ENCODE results near the gene ACTN4. TPM values are rescaled to one million over a fixed set of nuclear protein-coding genes. Genes with fewer than 3 reads are reported as not detected.

ACTN4 gene
- total and polyA plus RNA-seq, 9 donors, result 68.8 to 281 (median 224) TPM

DNA sequence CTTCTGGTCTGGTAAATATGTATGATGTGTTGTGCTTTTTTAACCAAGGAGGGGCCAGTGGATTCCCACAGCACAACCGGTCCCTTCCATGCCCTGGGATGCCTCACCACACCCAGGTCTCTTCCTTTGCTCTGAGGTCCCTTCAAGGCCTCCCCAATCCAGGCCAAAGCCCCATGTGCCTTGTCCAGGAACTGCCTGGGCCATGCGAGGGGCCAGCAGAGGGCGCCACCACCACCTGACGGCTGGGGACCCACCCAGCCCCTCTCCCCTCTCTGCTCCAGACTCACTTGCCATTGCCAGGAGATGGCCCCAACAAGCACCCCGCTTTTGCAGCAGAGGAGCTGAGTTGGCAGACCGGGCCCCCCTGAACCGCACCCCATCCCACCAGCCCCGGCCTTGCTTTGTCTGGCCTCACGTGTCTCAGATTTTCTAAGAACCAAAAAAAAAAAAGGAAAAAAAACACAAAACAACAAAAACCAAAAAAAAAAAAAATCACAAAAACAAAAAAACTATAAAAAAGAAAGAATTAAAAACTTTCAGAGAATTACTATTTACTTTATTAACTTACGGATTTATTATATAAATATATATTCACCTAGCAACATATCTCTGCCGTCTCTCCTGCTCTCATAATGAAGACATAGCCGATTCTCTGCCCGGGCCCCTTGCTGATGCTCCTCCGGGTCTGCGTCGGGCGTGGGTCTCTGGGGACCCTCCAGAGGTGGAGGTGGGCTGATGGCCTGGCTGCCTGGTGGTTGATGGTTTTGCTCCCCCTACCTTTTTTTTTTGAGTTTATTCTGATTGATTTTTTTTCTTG, 82.4 kb downstream of the ACTN4 start:
- Histone ChIP-seq H3K9me3 (replicated peaks; ENCODE audit: control insufficient read depth, low read depth, low read length) (no peaks in the 10 kb centered on the region), H3K27me3 (ENCODE audit: control insufficient read depth, insufficient read depth, low read length) (no peaks in the 10 kb centered on the region), H3K27ac (ENCODE audit: low read length) (no peak overlapping the region), H3K36me3 (ENCODE audit: control insufficient read depth, insufficient read depth, low read length) (peaks cover 68% of the 10 kb centered on the region), H3K4me3 (ENCODE audit: low read length) (no peak overlapping the region), H3K4me1 (ENCODE audit: control insufficient read depth, insufficient read depth, low read length) (peaks cover 27% of the 10 kb centered on the region)
- DNase-seq, result peak; percentile 2
- 14% methylated on average over 5 of the region's 17 CpGs for WGBS (ENCODE audit: insufficient coverage)

DNA sequence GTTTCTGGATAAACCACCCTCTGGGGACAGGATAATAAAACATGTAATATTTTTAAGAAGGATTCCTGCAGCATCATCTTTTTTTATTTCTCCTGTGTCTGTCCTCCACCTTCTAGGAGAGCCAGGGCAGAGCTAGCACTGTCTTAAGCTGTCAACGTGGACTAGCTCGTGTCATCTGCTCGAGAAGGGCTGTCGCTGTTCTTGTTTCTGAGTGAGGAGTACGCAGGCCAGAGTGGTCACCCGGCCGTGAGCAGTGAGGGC, 83.0 kb downstream of the ACTN4 start:
- 93% methylated on average over 7 of the region's 7 CpGs for WGBS (ENCODE audit: insufficient coverage)
- Histone ChIP-seq H3K4me1 (ENCODE audit: control insufficient read depth, insufficient read depth, low read length) (peaks cover 33% of the 10 kb centered on the region), H3K9me3 (replicated peaks; ENCODE audit: control insufficient read depth, low read depth, low read length) (no peaks in the 10 kb centered on the region), H3K27me3 (ENCODE audit: control insufficient read depth, insufficient read depth, low read length) (no peaks in the 10 kb centered on the region), H3K27ac (ENCODE audit: low read length) (no peak overlapping the region), H3K4me3 (ENCODE audit: low read length) (no peak overlapping the region), H3K36me3 (ENCODE audit: control insufficient read depth, insufficient read depth, low read length) (peaks cover 63% of the 10 kb centered on the region)
- DNase-seq, result no peak

DNA sequence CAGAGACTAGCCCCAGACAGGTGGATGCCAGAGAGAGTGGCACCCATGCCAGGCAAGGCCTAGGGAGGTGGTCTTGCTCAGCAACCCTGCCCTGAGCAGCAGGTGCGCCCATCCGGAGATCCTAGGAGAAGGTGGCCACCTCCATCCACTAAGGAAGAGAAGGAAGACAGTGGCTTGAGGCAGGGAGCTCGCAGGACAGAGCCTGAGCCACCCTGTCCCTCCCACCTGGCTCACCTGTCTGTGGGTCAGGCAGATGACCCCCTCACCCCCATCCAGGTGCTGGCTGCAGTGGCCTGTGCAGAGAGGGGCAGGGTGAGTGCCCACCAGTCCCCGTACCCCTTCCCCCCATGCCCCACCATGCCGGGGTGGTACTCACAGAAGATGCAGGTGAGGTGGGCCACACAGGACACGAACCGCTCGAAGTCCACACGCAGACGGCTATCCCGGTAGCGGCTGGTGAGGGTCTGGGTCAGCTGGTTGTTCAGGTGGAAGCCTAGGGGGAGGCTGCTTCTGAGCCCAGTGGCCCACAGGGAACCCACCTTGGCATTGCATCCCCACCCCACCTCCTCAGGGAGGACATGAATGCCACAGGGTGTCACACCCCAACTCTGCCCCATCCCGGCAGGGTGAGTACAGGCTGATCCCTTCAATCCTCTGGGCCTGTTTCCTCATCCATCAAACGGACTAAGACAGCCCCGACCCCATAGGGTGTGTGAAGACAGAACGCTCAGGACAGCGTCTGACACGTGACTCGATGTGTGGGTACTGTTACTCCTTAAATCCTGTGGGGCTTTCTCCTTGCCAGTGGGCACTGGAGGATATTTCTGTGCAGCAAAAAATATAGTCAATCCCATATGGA, 83.5 kb downstream of the ACTN4 start:
- DNase-seq, result peak; percentile 9
- Histone ChIP-seq H3K4me1 (ENCODE audit: control insufficient read depth, insufficient read depth, low read length) (peaks cover 33% of the 10 kb centered on the region), H3K27me3 (ENCODE audit: control insufficient read depth, insufficient read depth, low read length) (no peaks in the 10 kb centered on the region), H3K36me3 (ENCODE audit: control insufficient read depth, insufficient read depth, low read length) (peaks cover 57% of the 10 kb centered on the region), H3K4me3 (ENCODE audit: low read length) (no peak overlapping the region), H3K27ac (ENCODE audit: low read length) (no peak overlapping the region), H3K9me3 (replicated peaks; ENCODE audit: control insufficient read depth, low read depth, low read length) (no peaks in the 10 kb centered on the region)
- no CpG with 5 or more reads among the region's 19 CpGs for WGBS (ENCODE audit: insufficient coverage)

DNA sequence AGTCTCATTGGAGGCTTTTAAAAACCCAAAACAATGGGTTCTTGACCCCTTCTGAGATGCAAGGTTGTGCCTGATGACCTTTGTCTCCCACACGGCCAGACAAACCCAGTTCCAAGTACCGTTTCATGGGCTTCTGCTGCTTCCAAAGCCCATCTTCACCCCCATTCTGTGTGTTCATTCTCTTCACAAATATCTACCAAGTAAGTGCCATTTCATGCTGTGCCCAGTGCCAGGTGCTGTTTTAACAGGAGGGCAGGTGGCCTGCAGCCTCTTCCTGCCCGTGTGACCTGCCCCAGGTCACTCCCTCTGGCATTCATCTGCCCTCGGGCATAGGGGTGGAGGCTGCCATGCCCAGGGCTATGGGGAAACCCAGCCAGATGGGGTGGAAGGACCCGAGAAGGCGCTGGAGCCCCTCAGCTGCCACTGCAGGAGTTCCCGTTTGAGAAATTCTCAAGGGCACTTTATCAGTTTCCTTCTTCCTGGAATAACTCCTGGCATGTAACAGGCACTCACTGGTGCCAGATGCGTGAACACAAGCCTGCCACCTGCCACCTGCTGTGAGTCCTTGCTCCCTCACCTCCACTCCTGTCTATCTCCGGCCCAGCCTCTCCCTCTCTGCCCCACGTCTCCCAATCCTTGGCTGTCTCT, 84.3 kb downstream of the ACTN4 start:
- Histone ChIP-seq H3K9me3 (replicated peaks; ENCODE audit: control insufficient read depth, low read depth, low read length) (no peaks in the 10 kb centered on the region), H3K4me3 (ENCODE audit: low read length) (no peak overlapping the region), H3K27ac (ENCODE audit: low read length) (peak overlapping the region; percentile 42), H3K4me1 (ENCODE audit: control insufficient read depth, insufficient read depth, low read length) (peaks cover 38% of the 10 kb centered on the region), H3K36me3 (ENCODE audit: control insufficient read depth, insufficient read depth, low read length) (peaks cover 49% of the 10 kb centered on the region), H3K27me3 (ENCODE audit: control insufficient read depth, insufficient read depth, low read length) (peaks cover 5% of the 10 kb centered on the region)
- WGBS (ENCODE audit: insufficient coverage), result 76% methylated on average over 10 of the region's 10 CpGs
- DNase-seq, result peak; percentile 11

DNA sequence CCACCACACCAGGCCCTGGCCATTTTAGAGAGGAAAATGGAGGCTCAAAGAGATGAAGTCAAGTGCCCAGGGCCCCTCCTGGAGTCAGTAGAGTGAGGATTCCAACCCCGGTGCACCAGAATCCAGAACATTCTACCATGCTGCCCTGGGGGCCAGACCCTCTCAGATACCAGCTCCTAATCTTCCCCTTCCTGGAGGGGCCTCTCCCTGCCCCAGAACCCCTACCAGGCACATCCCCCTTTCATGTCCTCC, 85.7 kb downstream of the ACTN4 start:
- Histone ChIP-seq H3K9me3 (replicated peaks; ENCODE audit: control insufficient read depth, low read depth, low read length) (no peaks in the 10 kb centered on the region), H3K27me3 (ENCODE audit: control insufficient read depth, insufficient read depth, low read length) (peaks cover 8% of the 10 kb centered on the region), H3K4me1 (ENCODE audit: control insufficient read depth, insufficient read depth, low read length) (peaks cover 33% of the 10 kb centered on the region), H3K4me3 (ENCODE audit: low read length) (no peak overlapping the region), H3K27ac (ENCODE audit: low read length) (peak overlapping the region; percentile 35), H3K36me3 (ENCODE audit: control insufficient read depth, insufficient read depth, low read length) (peaks cover 35% of the 10 kb centered on the region)
- no peak for DNase-seq
- no CpG with 5 or more reads among the region's 1 CpG for WGBS (ENCODE audit: insufficient coverage)

DNA sequence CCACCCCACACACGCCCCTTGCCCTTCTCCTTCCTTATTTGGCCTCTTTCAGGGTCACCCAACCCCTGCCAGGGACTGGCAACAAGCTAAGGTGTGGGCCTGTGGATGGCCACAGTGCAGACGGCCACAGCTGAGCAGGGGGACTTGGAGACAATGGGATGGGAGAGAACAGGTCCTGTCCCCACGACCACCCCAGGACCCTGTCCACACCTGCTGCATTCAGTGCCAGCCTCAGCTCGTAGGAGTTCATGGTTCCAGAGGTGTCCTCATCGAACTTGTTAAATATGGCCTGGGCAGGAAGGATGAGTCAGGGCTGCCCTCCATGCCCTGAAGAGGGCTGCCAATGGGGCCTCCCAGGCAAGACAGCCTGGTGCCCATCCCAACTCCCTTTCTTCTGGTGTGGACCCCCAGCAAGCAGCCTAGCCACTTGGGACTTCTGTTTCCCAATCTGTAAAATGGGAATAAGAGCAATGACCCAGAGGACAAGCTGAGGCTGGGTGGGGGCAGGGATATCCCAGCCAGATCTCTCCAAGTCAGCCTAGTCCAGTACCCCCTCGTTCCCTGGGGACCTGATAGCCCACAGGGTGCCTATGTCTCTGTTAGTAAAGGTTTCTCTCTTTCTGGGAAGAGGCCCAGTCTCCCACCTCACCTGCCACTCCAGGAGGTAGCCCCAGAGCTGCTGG, 86.2 kb downstream of the ACTN4 start:
- H3K27me3 ChIP-seq (ENCODE audit: control insufficient read depth, insufficient read depth, low read length), result peaks cover 8% of the 10 kb centered on the region
- DNase-seq, result peak; percentile 22
- H3K27ac ChIP-seq (ENCODE audit: low read length), result peak overlapping the region; percentile 35
- no peak overlapping the region for H3K4me3 ChIP-seq (ENCODE audit: low read length)
- WGBS (ENCODE audit: insufficient coverage), result 69% methylated on average over 3 of the region's 6 CpGs
- peaks cover 33% of the 10 kb centered on the region for H3K4me1 ChIP-seq (ENCODE audit: control insufficient read depth, insufficient read depth, low read length)
- no peaks in the 10 kb centered on the region for H3K9me3 ChIP-seq (replicated peaks; ENCODE audit: control insufficient read depth, low read depth, low read length)
- H3K36me3 ChIP-seq (ENCODE audit: control insufficient read depth, insufficient read depth, low read length), result peaks cover 32% of the 10 kb centered on the region

DNA sequence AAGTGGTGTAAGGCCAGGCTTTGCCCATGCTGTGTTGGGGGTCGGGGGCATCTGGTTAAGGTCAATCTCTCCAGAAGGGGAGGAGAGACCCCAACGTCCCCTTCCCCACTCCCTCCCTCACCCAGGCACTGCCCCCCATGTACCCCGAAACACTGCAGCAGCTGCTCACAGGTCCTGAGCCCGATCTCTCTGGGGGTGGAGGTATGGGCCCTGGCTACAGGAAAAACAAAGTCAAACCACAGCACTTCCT, 86.7 kb downstream of the ACTN4 start:
- no peaks in the 10 kb centered on the region for H3K9me3 ChIP-seq (replicated peaks; ENCODE audit: control insufficient read depth, low read depth, low read length)
- H3K27me3 ChIP-seq (ENCODE audit: control insufficient read depth, insufficient read depth, low read length), result peaks cover 8% of the 10 kb centered on the region
- DNase-seq, result no peak
- WGBS (ENCODE audit: insufficient coverage), result no CpG with 5 or more reads among the region's 4 CpGs
- H3K4me1 ChIP-seq (ENCODE audit: control insufficient read depth, insufficient read depth, low read length), result peaks cover 33% of the 10 kb centered on the region
- no peak overlapping the region for H3K27ac ChIP-seq (ENCODE audit: low read length)
- H3K36me3 ChIP-seq (ENCODE audit: control insufficient read depth, insufficient read depth, low read length), result peaks cover 27% of the 10 kb centered on the region
- H3K4me3 ChIP-seq (ENCODE audit: low read length), result no peak overlapping the region

DNA sequence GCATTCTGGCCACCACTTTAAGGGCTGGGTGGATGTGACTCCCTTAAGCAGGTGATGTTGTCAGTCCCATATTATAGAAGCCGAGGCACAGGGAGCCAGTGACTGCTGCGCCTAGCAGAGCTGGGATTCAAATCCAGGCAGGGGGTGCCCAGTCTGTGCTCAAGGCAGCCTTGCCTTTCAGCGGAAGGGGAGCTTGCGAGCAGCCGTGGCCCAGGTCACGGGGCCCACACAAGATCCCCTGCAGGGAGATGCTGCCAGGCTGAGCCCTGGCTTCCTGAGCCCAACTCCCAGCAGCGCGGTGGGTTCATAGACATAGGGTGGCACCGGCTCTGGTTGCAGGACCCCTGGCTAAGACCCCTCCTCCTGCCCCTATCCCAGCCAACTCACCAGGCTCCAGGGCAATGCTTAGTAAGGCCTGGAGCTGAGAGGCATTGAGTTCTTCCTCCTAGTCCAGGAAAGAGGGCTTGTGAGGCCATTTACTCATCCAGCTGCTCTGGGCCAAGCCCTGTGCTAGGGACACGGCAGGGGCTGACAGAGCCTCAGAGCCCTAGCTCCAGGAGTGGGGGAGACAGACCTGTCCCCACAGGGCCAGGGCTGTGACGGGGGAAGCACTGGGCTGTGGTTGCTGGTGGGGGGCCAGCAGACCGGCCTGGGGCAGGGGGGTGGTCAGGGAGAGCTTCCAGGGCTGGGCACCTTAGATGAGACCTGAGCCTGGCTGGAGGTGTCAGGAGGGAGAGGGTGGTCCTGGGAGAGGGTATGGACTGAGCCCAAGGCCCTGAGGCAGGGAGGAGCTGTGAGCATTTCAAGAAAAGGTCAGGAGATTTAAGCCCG, 87.2 kb downstream of the ACTN4 start:
- 52% methylated on average over 12 of the region's 13 CpGs for WGBS (ENCODE audit: insufficient coverage)
- H3K27me3 ChIP-seq (ENCODE audit: control insufficient read depth, insufficient read depth, low read length), result peaks cover 8% of the 10 kb centered on the region
- H3K36me3 ChIP-seq (ENCODE audit: control insufficient read depth, insufficient read depth, low read length), result peaks cover 23% of the 10 kb centered on the region
- H3K9me3 ChIP-seq (replicated peaks; ENCODE audit: control insufficient read depth, low read depth, low read length), result no peaks in the 10 kb centered on the region
- DNase-seq, result peak; percentile 23
- H3K4me1 ChIP-seq (ENCODE audit: control insufficient read depth, insufficient read depth, low read length), result peaks cover 33% of the 10 kb centered on the region
- no peak overlapping the region for H3K4me3 ChIP-seq (ENCODE audit: low read length)
- H3K27ac ChIP-seq (ENCODE audit: low read length), result peak overlapping the region; percentile 9

DNA sequence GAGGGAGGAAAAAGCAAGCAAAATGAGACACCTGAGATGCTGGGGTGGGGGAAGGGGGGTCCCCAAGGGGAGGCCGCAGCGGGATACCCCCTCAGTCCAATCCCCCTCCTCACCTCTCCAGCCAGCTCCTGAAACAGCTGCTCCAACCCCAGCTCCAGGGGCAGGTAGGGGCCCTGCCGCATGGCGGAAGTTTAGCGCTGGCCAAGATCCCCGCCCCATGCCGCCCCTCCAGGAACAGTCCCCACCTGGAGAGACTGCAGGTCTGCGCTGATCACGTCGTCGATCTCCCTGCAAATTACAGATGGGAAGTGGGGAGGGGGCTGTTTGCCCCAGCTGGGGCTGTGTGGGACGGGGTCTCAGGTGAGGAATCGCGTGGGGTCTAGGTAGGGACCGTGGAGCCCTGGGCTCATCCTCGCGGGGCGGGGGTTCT, 87.8 kb downstream of the ACTN4 start:
- H3K9me3 ChIP-seq (replicated peaks; ENCODE audit: control insufficient read depth, low read depth, low read length), result no peaks in the 10 kb centered on the region
- peak; percentile 17 for DNase-seq
- H3K27ac ChIP-seq (ENCODE audit: low read length), result no peak overlapping the region

More for the DNA sequence above, 87.8 kb downstream of the ACTN4 start:
- Histone ChIP-seq H3K36me3 (ENCODE audit: control insufficient read depth, insufficient read depth, low read length) (peaks cover 18% of the 10 kb centered on the region), H3K27me3 (ENCODE audit: control insufficient read depth, insufficient read depth, low read length) (peaks cover 8% of the 10 kb centered on the region), H3K4me1 (ENCODE audit: control insufficient read depth, insufficient read depth, low read length) (peaks cover 33% of the 10 kb centered on the region), H3K4me3 (ENCODE audit: low read length) (peak overlapping the region; percentile 13)
- WGBS (ENCODE audit: insufficient coverage), result no CpG with 5 or more reads among the region's 18 CpGs
